GM23248 (cell line): ENCODE data around the gene KIF17.

Experiments
- EZH2 ChIP-seq: fragments of 200-600 bp; sonication (generic); IDR thresholded peaks from 2 replicates; pipeline ENCODE4 v1.6.1; 2018; ENCODE audit warnings: antibody characterized with exemption, mild to moderate bottlenecking; ENCODE audit not compliant: insufficient read depth, poor library complexity, severe bottlenecking
- EZH2phosphoT487 ChIP-seq: fragments of 200-600 bp; sonication (generic); IDR thresholded peaks from 2 replicates; pipeline ENCODE4 v1.6.1; 2018; ENCODE audit warnings: antibody characterized with exemption, moderate library complexity, mild to moderate bottlenecking, low read depth; ENCODE audit not compliant: insufficient read depth

- TF ChIP-seq EZH2phosphoT487 (no peak), EZH2 (no peak)
Observed at GRCh38 chr1:20686883-20687725, 30.7 kb downstream of the KIF17 start.
